Karpas-422 (cell line): ENCODE measurements around the gene POMGNT2. TPM values are rescaled to one million over a fixed set of nuclear protein-coding genes. Genes with fewer than 3 reads are reported as not detected.

Source experiments
- DNase-seq: peaks from one replicate; pipeline ENCODE4 v3.0.0-alpha.2; 2015
- H2AFZ ChIP-seq: fragments of 200-600 bp; sonication (generic); 2 replicates; pipeline ENCODE4 v1.6.1; 2014; ENCODE audit warnings: antibody characterized with exemption, low read length, mixed read lengths
- H3K27ac ChIP-seq: fragments of 200-600 bp; sonication (generic); 2 replicates; pipeline ENCODE4 v1.5.1; 2014; ENCODE audit warnings: mild to moderate bottlenecking, low read length, moderate library complexity
- H3K27me3 ChIP-seq: fragments of 200-600 bp; sonication (generic); 2 replicates; pipeline ENCODE4 v1.6.1; 2014; ENCODE audit warnings: low read length, mixed read lengths
- H3K36me3 ChIP-seq: fragments of 200-600 bp; sonication (generic); 2 replicates; pipeline ENCODE4 v1.6.1; 2014; ENCODE audit warnings: low read length, mixed read lengths; ENCODE audit not compliant: insufficient read depth
- H3K4me1 ChIP-seq: fragments of 200-600 bp; sonication (generic); 2 replicates; pipeline ENCODE4 v1.6.1; 2014; ENCODE audit warnings: mild to moderate bottlenecking, low read length, mixed read lengths
- H3K4me2 ChIP-seq: fragments of 200-600 bp; sonication (generic); 2 replicates; pipeline ENCODE4 v1.6.1; 2014; ENCODE audit warnings: low read length, low read depth, mild to moderate bottlenecking; ENCODE audit not compliant: poor library complexity, severe bottlenecking
- H3K4me3 ChIP-seq: fragments of 200-600 bp; sonication (generic); 2 replicates; pipeline ENCODE4 v1.5.1; 2014; ENCODE audit warnings: mild to moderate bottlenecking, antibody characterized with exemption, low read length, mixed read lengths
- H3K79me2 ChIP-seq: fragments of 200-600 bp; sonication (generic); 2 replicates; pipeline ENCODE4 v1.6.1; 2014; ENCODE audit warnings: mild to moderate bottlenecking, low read length, mixed read lengths
- H3K9ac ChIP-seq: fragments of 200-600 bp; sonication (generic); 2 replicates; pipeline ENCODE4 v1.6.0; 2014; ENCODE audit warnings: low read length
- H3K9me2 ChIP-seq: fragments of 200-600 bp; sonication (generic), shearing (Covaris generic); replicated peaks from 2 replicates; pipeline ENCODE4 v1.6.0; 2014; ENCODE audit warnings: mild to moderate bottlenecking, low read length, moderate library complexity; ENCODE audit not compliant: insufficient read depth
- H3K9me3 ChIP-seq: fragments of 300-700, 200-600 bp; sonication (generic); 2 replicates; pipeline ENCODE4 v1.6.1; 2014; ENCODE audit warnings: low read length, mixed read lengths
- H4K20me1 ChIP-seq: fragments of 200-600 bp; sonication (generic); 2 replicates; pipeline ENCODE4 v1.6.1; 2014; ENCODE audit warnings: mild to moderate bottlenecking, antibody characterized with exemption, low read length, low read depth; ENCODE audit not compliant: insufficient read depth
- total RNA-seq: library from RNA; depleted of rRNA; stranded (reverse); fragments of >200 nt; shearing (Covaris generic); gene quantifications from 2 replicates; pipeline ENCODE4 v1.2.3, GENCODE V29; 2014; ENCODE audit warnings: low replicate concordance

The POMGNT2 gene
- total RNA-seq, 1 experiment from 2014 or later = 59.3 TPM

- Histone ChIP-seq H3K9me2 (no peaks in the 10 kb centered on the region), H3K4me1 (peaks cover 32% of the 10 kb centered on the region), H3K4me3 (no peak overlapping the region), H4K20me1 (no peaks in the 10 kb centered on the region), H3K79me2 (no peaks in the 10 kb centered on the region), H3K27ac (no peak overlapping the region), H3K4me2 (no peak overlapping the region), H2AFZ (0 out of 2 replicates have a peak overlapping the region, but pooled peaks have one; percentile 36), H3K9me3 (no peaks in the 10 kb centered on the region), H3K9ac (0 out of 2 replicates have a peak overlapping the region, but pooled peaks have one; percentile 7), H3K36me3 (no peaks in the 10 kb centered on the region), H3K27me3 (no peaks in the 10 kb centered on the region)
- no peak for DNase-seq
These were observed 7.8 kb upstream of the POMGNT2 start for GRCh38 chr3:43113671-43114070.

- H2AFZ ChIP-seq = no peak overlapping the region
- no peaks in the 10 kb centered on the region for H3K36me3 ChIP-seq
- peaks cover 75% of the 10 kb centered on the region for H3K4me1 ChIP-seq
- peak overlapping the region; percentile 82 for H3K4me2 ChIP-seq
- DNase-seq = peak; percentile 56
- peak overlapping the region; percentile 90 for H3K9ac ChIP-seq
- H3K9me2 ChIP-seq = no peaks in the 10 kb centered on the region
- H3K9me3 ChIP-seq = no peaks in the 10 kb centered on the region
- peaks cover 53% of the 10 kb centered on the region for H3K79me2 ChIP-seq
- peak overlapping the region; percentile 71 for H3K4me3 ChIP-seq
- no peaks in the 10 kb centered on the region; the same call in 1 of the 2 replicates for H4K20me1 ChIP-seq
- H3K27me3 ChIP-seq = no peaks in the 10 kb centered on the region
- H3K27ac ChIP-seq = peak overlapping the region; percentile 98
These were observed 382 bp upstream of the POMGNT2 start for GRCh38 chr3:43106293-43106628.

- no peak overlapping the region for H2AFZ ChIP-seq
- no peaks in the 10 kb centered on the region for H3K36me3 ChIP-seq
- peak; percentile 68 for DNase-seq
- H3K4me3 ChIP-seq = peak overlapping the region; percentile 71
- H3K4me2 ChIP-seq = peak overlapping the region; percentile 82
- no peaks in the 10 kb centered on the region for H3K9me2 ChIP-seq
- H3K9ac ChIP-seq = peak overlapping the region; percentile 90
- peaks cover 65% of the 10 kb centered on the region for H3K79me2 ChIP-seq
- H3K27me3 ChIP-seq = no peaks in the 10 kb centered on the region
- no peaks in the 10 kb centered on the region; the same call in 1 of the 2 replicates for H4K20me1 ChIP-seq
- no peaks in the 10 kb centered on the region for H3K9me3 ChIP-seq
- H3K4me1 ChIP-seq = peaks cover 77% of the 10 kb centered on the region
- peak overlapping the region; percentile 98 for H3K27ac ChIP-seq
These were observed 951 bp downstream of the POMGNT2 start for GRCh38 chr3:43104660-43105595.

GRCh38 chr3:43104039-43104438, 1.8 kb downstream of the POMGNT2 start:
- Histone ChIP-seq H3K4me1 (peaks cover 77% of the 10 kb centered on the region), H3K27me3 (no peaks in the 10 kb centered on the region), H3K9me2 (no peaks in the 10 kb centered on the region), H3K36me3 (no peaks in the 10 kb centered on the region), H3K4me3 (peak overlapping the region; percentile 71), H2AFZ (no peak overlapping the region), H4K20me1 (no peaks in the 10 kb centered on the region; the same call in 1 of the 2 replicates), H3K27ac (peak overlapping the region; percentile 98), H3K9ac (peak overlapping the region; percentile 90), H3K4me2 (peak overlapping the region; percentile 82), H3K79me2 (peaks cover 73% of the 10 kb centered on the region), H3K9me3 (no peaks in the 10 kb centered on the region)
- DNase-seq = peak; percentile 62

- Histone ChIP-seq H3K9me2 (no peaks in the 10 kb centered on the region), H4K20me1 (no peaks in the 10 kb centered on the region; the same call in 1 of the 2 replicates), H3K27me3 (no peaks in the 10 kb centered on the region), H3K36me3 (no peaks in the 10 kb centered on the region), H3K9ac (peak overlapping the region; percentile 90), H3K4me1 (peaks cover 86% of the 10 kb centered on the region), H3K27ac (peak overlapping the region; percentile 98), H3K79me2 (peaks cover 85% of the 10 kb centered on the region), H3K9me3 (no peaks in the 10 kb centered on the region), H3K4me2 (peak overlapping the region; percentile 82), H2AFZ (no peak overlapping the region), H3K4me3 (peak overlapping the region; percentile 71)
- peak; percentile 64 for DNase-seq
These were observed 3.0 kb downstream of the POMGNT2 start for GRCh38 chr3:43102773-43103480.

- Histone ChIP-seq H3K4me1 (peaks cover 100% of the 10 kb centered on the region), H3K9ac (peak overlapping the region; percentile 77), H3K4me3 (peak overlapping the region; percentile 60), H4K20me1 (no peaks in the 10 kb centered on the region), H3K79me2 (peaks cover 98% of the 10 kb centered on the region), H3K9me2 (no peaks in the 10 kb centered on the region), H3K27ac (peak overlapping the region; percentile 98), H2AFZ (no peak overlapping the region), H3K4me2 (peak overlapping the region; percentile 76), H3K36me3 (peaks cover 12% of the 10 kb centered on the region; the same call in 1 of the 2 replicates), H3K27me3 (no peaks in the 10 kb centered on the region), H3K9me3 (no peaks in the 10 kb centered on the region)
- peak; percentile 70 for DNase-seq
These were observed 7.1 kb downstream of the POMGNT2 start for GRCh38 chr3:43098761-43099160.

GRCh38 chr3:43097400-43098080, 8.3 kb downstream of the POMGNT2 start:
- Histone ChIP-seq H3K4me1 (peaks cover 100% of the 10 kb centered on the region), H3K79me2 (peaks cover 98% of the 10 kb centered on the region), H3K27ac (peak overlapping the region; percentile 98), H3K4me2 (peak overlapping the region; percentile 76), H3K9me3 (no peaks in the 10 kb centered on the region), H3K9ac (peak overlapping the region; percentile 77), H3K36me3 (peaks cover 12% of the 10 kb centered on the region; the same call in 1 of the 2 replicates), H3K27me3 (no peaks in the 10 kb centered on the region), H2AFZ (no peak overlapping the region), H4K20me1 (no peaks in the 10 kb centered on the region), H3K4me3 (peak overlapping the region; percentile 60), H3K9me2 (no peaks in the 10 kb centered on the region)
- peak; percentile 90 for DNase-seq
